ENCODE data around the gene SUCO.

DNA sequence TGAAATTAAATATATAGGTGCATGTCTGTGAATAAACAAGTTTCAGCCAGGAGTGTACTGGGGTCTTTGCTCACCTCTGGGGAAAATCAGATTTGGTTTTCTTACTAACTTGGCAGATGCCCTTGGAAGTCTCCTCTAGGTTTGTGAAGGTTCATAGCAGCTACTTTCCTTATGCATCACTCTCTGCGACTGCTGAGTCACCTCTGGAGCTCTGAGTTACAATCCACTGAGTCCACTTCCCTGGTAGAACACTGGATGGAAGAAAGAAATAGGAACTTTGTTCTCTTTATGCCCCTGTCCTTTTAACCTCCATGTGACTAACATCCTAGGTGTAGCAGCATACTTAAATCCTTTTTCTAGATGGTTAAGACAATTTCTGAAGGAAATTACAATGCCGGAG lies 121.6 kb downstream of the SUCO start:
- TF ChIP-seq CTCF (IDR thresholded peaks at IDR 0.05) = no peak
- no peak for TF ChIP-seq EZH2 (IDR thresholded peaks at IDR 0.05; ENCODE audit: borderline replicate concordance, insufficient read depth, low read depth, low read length, poor library complexity, severe bottlenecking)
